HepG2 (cell line): ENCODE data around the gene XPC. TPM values are rescaled to one million over a fixed set of nuclear protein-coding genes. Genes with fewer than 3 reads are reported as not detected.
A peak's percentile ranks its signal among the peaks of the same experiment; 100 is the strongest.

Source experiments
- ATF7-NPFF ChIP-seq: sonication (generic); formaldehyde crosslinking; IDR thresholded peaks from 2 replicates; pipeline ENCODE4 v1.8.1; 2023; ENCODE audit warnings: mild to moderate bottlenecking, low read depth, missing genetic modification reagents, moderate library complexity
- DDIT3 ChIP-seq: sonication (generic); formaldehyde crosslinking; IDR thresholded peaks from 2 replicates; pipeline ENCODE4 v1.4.0; 2020; ENCODE audit warnings: mild to moderate bottlenecking, missing genetic modification reagents
- ESRRA ChIP-seq: sonication (generic); formaldehyde crosslinking; IDR thresholded peaks from 2 replicates; pipeline ENCODE4 v1.5.1; 2020; ENCODE audit warnings: mild to moderate bottlenecking, low read depth, missing genetic modification reagents
- FOXK1 ChIP-seq: sonication (generic); formaldehyde crosslinking; IDR thresholded peaks from 2 replicates; pipeline ENCODE4 v1.4.0; 2020; ENCODE audit warnings: low read depth, missing genetic modification reagents, borderline replicate concordance
- HDAC2 ChIP-seq: sonication (generic); formaldehyde crosslinking; IDR thresholded peaks from 2 replicates; pipeline ENCODE4 v1.4.0; 2020; ENCODE audit warnings: missing genetic modification reagents
- HMG20B ChIP-seq: conservative IDR thresholded peaks from 2 replicates; pipeline ENCODE4 v1.6.1; 2016; ENCODE audit warnings: missing genetic modification reagents, missing compliant biosample characterization
- HNF1B ChIP-seq: sonication (generic); formaldehyde crosslinking; IDR thresholded peaks from 2 replicates; pipeline ENCODE4 v1.5.1; 2020; ENCODE audit warnings: mild to moderate bottlenecking, moderate library complexity, missing genetic modification reagents
- PHF21A ChIP-seq: sonication (generic); formaldehyde crosslinking; IDR thresholded peaks from 2 replicates; pipeline ENCODE4 v1.5.0; 2020; ENCODE audit warnings: mild to moderate bottlenecking, missing genetic modification reagents
- PHF8 ChIP-seq: sonication (generic); formaldehyde crosslinking; IDR thresholded peaks from 2 replicates; pipeline ENCODE4 v1.5.0; 2020; ENCODE audit warnings: missing genetic modification reagents
- PRMT3 ChIP-seq: sonication (generic); formaldehyde crosslinking; IDR thresholded peaks from 2 replicates; pipeline ENCODE4 v1.8.1; 2022; ENCODE audit warnings: low read depth, mild to moderate bottlenecking, moderate library complexity, missing genetic modification reagents, borderline replicate concordance
- RAD51 ChIP-seq: fragments of 450-650 bp; IDR thresholded peaks from 2 replicates; pipeline ENCODE4 v1.6.1; 2016; ENCODE audit warnings: borderline replicate concordance
- SAP130 ChIP-seq: IDR thresholded peaks from 2 replicates; pipeline ENCODE4 v1.6.1; 2016; ENCODE audit warnings: low read depth
- SMAD3 ChIP-seq: sonication (generic); formaldehyde crosslinking; IDR thresholded peaks from 2 replicates; pipeline ENCODE4 v1.4.0; 2020; ENCODE audit warnings: missing genetic modification reagents
- SOX13 ChIP-seq, 3 experiments: fragments of 450-650 bp in 1 of 3; sonication (generic) in 1 of 3; formaldehyde crosslinking in 1 of 3; IDR thresholded peaks in 2 of 3; conservative IDR thresholded peaks in 1 of 3; 2 replicates each; pipeline versions ENCODE4 v1.5.0 to v1.6.1; 2016 to 2020; ENCODE audit warnings: antibody characterized with exemption in 1 of 3, mild to moderate bottlenecking in 1 of 3, missing compliant biosample characterization in 1 of 3, missing genetic modification reagents in 1 of 3, moderate library complexity in 1 of 3
- ZBTB8A ChIP-seq: sonication (generic); formaldehyde crosslinking; IDR thresholded peaks from 2 replicates; pipeline ENCODE4 v1.4.0; 2020; ENCODE audit warnings: mild to moderate bottlenecking, low read depth, missing genetic modification reagents, borderline replicate concordance
- ZC3H4 ChIP-seq: sonication (generic); formaldehyde crosslinking; IDR thresholded peaks from 2 replicates; pipeline ENCODE4 v1.4.0; 2020; ENCODE audit warnings: missing genetic modification reagents, borderline replicate concordance
- ZNF18 ChIP-seq: sonication (generic); formaldehyde crosslinking; IDR thresholded peaks from 2 replicates; pipeline ENCODE4 v1.8.0; 2022; ENCODE audit warnings: mild to moderate bottlenecking, missing genetic modification reagents; ENCODE audit not compliant: insufficient replicate concordance
- ZNF432 ChIP-seq: sonication (generic); formaldehyde crosslinking; IDR thresholded peaks from 2 replicates; pipeline ENCODE4 v1.5.0; 2020; ENCODE audit warnings: missing genetic modification reagents, mild to moderate bottlenecking, borderline replicate concordance
- ZNF597 ChIP-seq: sonication (generic); formaldehyde crosslinking; IDR thresholded peaks from 2 replicates; pipeline ENCODE4 v1.5.0; 2020; ENCODE audit warnings: missing genetic modification reagents
- ZNF616 ChIP-seq: sonication (generic); formaldehyde crosslinking; IDR thresholded peaks from 2 replicates; pipeline ENCODE4 v1.5.0; 2020; ENCODE audit warnings: low read depth, mild to moderate bottlenecking, missing genetic modification reagents
- ZNF740 ChIP-seq: sonication (generic); formaldehyde crosslinking; IDR thresholded peaks from 2 replicates; pipeline ENCODE4 v1.4.0; 2020; ENCODE audit warnings: missing genetic modification reagents
- ZSCAN5A ChIP-seq: sonication (generic); formaldehyde crosslinking; IDR thresholded peaks from 2 replicates; pipeline ENCODE4 v1.8.0; 2022; ENCODE audit warnings: mild to moderate bottlenecking, missing genetic modification reagents, borderline replicate concordance
- polyA plus RNA-seq, 8 experiments: library from polyadenylated mRNA; depleted of rRNA in 3 of 8; stranded (reverse) in 7 of 8; unstranded in 1 of 8; fragments of >200 nt; fragmentation: Illumina TruSeq in 4 of 8; extraction: Trizol in 4 of 8; gene quantifications; 2 replicates each; pipeline versions ENCODE4 v1.2.1 to v1.2.3, GENCODE V29; 2011 to 2016; ENCODE audit warnings: low read depth in 4 of 8, missing spikeins in 1 of 8, mixed read lengths in 1 of 8; ENCODE audit not compliant: insufficient read depth in 1 of 8
- total RNA-seq, 5 experiments: library from RNA; depleted of rRNA; stranded (reverse); fragments of >200 nt; fragmentation: Illumina TruSeq; extraction: Trizol; gene quantifications; 2 replicates each; pipeline ENCODE4 v1.2.3, GENCODE V29; 2016; ENCODE audit warnings: low read depth in 1 of 5

XPC gene
- total and polyA plus RNA-seq, 2 of the 13 experiments (the other 11 are each of a cell fraction or from before 2014, with no cell fraction given) = 9.4 to 24.1 TPM

- TF ChIP-seq ZNF18 = no peak
- no peak for TF ChIP-seq PRMT3 (CRISPR knock-in tag)
- TF ChIP-seq ZNF740 (CRISPR knock-in tag) = no peak
- no peak for TF ChIP-seq SMAD3 (CRISPR knock-in tag)
- TF ChIP-seq PHF21A (CRISPR knock-in tag) = peak; percentile 55
- no peak for TF ChIP-seq ATF7-NPFF (CRISPR knock-in tag)
- no peak for TF ChIP-seq DDIT3 (CRISPR knock-in tag)
- no peak for TF ChIP-seq ZNF597 (CRISPR knock-in tag)
- peak; percentile 50; the same call in 1 of the 2 replicates for TF ChIP-seq ESRRA
- no peak for TF ChIP-seq HMG20B
- TF ChIP-seq HNF1B = no peak
- 0 out of 2 replicates have a peak, but pooled peaks have one; percentile 64 for TF ChIP-seq ZNF432 (CRISPR knock-in tag)
- no peak for TF ChIP-seq RAD51
- TF ChIP-seq PHF8 (CRISPR knock-in tag) = 0 out of 2 replicates have a peak, but pooled peaks have one; percentile 42
- no peak for TF ChIP-seq FOXK1 (CRISPR knock-in tag)
- peak; percentile 39; the same call in 1 of the 2 replicates for TF ChIP-seq HDAC2 (CRISPR knock-in tag)
- peak; percentile 8 for TF ChIP-seq ZNF616 (CRISPR knock-in tag)
- TF ChIP-seq ZC3H4 (CRISPR knock-in tag) = no peak
- no peak for TF ChIP-seq ZBTB8A (CRISPR knock-in tag)
- TF ChIP-seq SAP130 (CRISPR knock-in tag) = peak; percentile 77
- TF ChIP-seq ZSCAN5A (CRISPR knock-in tag) = no peak
- TF ChIP-seq SOX13 (IDR thresholded peaks at IDR 0.05) = no peak
- no peak for TF ChIP-seq SOX13 (CRISPR knock-in tag; conservative IDR thresholded peaks at IDR 0.05 in 1 of 2, IDR thresholded peaks at IDR 0.05 in 1 of 2)
Measured at GRCh38 chr3:14124223-14124614, 54.2 kb downstream of the XPC start (continued).
